GM18909 (cell line): ENCODE results near the gene MRPL53.
A peak's percentile ranks its signal among the peaks of the same experiment; 100 is the strongest.
"Not testable (repeated sequence)": the region's sequence is repeated elsewhere in the genome, so short reads cannot be mapped to it uniquely, and the experiment has no call there.

Experiments used
- ATAC-seq: cut with Tn5 transposase; IDR thresholded peaks from one replicate; pipeline ENCODE4 v1.9.1; 2021; ENCODE audit warnings: mild to moderate bottlenecking; ENCODE audit not compliant: unreplicated experiment, poor library complexity

Gene MRPL53

DNA sequence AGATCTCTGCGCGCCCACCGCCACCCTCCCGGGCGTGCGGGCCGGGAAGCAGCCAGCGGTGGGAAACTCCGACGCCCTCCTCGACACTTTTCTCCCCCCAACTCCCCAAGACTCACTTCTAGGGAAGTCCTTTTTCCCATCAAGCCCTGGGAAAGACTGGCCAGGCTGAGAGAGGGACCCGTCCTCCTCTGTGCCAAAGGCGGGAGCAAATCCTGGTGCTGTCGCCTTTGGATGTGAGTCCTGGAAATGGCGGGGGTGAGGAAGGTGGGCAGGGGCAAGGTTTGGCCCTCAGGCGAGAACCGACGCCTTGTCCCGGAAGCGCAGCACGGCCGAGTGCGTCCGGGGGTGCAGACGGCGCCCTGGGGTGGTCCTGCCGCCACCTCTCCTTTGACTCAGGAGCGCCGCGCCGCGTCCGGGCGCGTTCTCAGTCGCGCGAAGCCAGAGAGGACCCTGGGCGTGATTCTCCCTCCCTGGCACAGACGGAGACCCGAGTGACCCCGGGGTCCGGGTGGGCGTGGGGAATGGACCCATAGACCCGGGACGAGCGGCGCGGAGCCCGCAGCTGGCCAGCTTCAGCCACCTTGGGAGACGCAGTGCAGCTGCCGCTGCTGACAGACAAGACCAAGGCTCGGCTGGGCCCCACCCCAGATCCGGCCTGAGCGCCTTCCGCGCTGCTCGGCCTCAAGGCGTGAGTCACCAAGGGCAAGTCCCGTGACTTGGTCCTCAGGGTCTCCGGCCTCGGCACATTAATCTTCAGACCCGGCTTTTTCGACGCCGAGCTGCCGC is 30.4 kb upstream of the MRPL53 start:
- ATAC-seq: peak; percentile 39

DNA sequence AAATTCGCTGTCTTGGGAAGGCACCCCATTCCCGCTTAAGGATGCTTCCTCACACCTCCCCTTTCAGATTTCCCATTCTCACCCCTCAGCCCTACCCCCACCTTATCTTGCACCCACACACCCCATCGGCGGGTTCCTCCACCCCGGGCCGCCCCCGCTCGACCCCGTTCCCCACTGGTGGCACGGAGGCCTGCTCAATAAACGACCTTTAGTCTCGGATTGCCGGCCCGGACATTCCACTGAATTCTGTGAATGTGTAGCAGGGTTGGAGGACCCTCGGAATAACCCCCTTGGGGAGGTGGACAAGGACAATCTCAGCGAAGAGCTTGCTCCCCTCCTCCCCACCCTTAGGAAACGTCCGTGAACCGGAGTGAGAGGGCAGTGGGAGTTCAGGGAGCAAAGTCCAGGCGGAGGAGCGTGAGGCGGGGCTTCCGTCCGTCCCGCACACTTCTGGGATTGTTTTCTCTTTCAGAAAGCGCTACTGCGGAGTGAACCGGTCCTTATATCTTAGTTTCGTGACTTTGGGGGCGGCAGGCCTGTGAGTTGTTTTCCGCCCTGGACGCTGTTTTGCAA is 29.8 kb upstream of the MRPL53 start:
- ATAC-seq: no peak

DNA sequence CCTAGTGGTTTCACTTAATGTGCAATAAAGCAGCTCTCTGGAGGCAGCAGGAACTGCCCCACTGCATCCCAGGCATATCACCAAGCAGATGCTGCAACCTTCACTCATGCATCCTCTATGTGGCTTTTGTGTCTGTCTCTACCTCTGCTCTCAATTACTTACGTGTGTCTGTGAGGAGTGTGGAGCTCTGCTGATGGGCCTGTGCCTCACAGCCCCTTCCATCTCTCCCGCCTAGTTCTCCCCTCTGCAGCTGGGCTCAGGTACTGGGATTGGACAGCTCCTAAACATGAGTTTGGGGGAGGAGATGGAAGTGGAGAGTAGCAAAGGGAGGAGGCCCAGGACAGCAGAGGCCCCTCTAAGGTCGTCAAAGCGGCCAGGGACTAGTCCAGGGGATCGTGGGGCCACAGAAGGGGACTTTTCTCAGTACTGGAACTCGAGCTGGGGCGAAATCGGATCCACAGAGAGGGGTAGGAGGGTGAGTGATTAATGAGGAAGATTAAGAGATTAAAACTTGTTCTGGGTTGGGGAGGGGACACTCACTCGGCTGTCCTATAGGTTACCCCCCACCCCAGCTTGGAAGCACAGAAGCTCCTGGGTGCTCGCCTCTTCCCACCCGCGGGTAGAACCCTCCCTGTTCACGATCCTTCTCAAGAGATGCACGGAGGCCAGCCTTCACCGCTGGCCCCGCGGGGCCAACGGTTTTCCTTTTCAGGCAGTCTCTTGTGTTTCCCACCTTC is 29.0 kb upstream of the MRPL53 start:
- no peak for ATAC-seq

DNA sequence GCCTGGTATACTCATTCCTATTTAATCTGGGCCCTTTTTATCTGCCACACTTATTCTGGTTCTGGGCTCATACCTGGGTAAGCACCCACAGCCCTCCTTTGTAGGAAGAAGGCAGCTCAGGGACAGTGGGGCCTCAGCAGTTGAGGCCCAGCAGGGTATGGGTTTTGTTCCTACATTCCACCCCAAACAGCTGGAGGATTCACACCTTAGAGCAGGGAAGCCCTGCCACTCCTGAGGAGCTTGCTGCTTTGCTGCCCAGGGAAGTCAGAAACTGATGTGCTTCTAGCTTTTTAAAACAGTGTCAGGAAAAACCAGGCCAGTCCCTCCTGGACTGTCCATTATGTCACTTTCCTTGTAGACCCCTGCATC is 28.1 kb upstream of the MRPL53 start:
- ATAC-seq: no peak

DNA sequence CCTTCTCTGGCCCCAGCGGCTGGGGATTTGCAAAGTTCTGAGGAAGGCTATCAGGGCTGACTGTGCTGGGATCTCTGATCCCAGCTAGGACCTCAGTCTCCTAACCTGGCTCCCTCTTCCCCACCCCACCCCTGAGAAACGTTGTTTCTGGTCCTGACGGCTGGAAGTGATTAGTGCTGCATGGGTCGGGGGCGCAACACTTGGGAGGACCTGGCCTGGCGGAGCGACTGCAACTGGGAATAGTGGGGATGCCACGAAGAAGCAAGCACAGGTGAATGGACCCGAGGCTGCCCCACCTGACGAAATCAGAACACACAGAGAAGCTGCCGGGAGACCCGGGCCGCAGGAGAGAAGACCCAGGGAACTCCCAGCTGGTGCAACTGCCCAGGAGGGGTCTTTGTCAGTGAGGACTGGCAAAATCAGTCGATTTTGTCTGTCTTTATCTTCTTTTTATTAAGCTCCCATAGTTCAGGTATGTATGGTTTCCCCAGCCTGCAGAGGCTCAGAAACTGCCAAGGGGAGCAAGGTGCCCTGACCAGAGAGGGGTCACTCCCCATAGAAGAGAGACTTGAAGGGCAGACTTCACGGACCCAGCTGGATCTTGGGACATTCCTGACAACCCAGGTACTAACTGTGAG is 27.6 kb upstream of the MRPL53 start:
- ATAC-seq: no peak

DNA sequence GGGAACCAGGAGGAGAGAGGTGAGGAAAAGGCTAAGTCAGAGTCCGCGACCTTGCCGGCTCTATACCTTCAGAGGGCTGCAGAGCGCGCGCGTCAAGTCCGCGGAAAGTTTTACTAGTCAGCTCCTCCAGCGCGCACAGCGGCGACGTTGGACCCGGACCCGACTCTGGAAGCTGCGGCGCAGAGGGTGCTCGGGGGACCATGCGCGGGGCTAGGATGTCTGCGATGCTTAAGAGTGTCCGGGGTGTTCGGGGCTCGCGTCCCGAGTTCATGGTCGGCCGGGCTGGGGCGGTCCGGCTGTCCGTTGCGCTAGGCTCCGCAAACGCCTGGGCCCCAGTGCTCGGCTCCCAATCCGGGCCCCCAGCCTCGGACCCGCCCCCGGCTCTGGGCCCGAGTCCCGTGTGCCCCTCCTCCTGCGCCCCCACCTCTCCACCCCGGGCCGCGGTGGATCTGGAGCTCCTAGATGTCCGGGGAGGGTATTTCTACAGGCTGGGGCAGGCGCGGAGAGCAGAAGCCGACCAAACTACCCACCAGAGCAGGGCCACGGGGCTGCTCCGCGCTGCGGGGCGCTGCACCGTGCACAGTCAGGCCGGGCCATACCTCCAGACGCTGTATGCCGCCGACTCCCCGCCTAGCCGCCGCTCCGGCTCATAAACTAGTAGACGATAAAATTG is 26.9 kb upstream of the MRPL53 start, which contains the start of gene LBX2:
LBX2 (minus strand) TSS at position 337 of the 673 bp plus-strand sequence; CDS start at position 271, 66 bp downstream.
- no peak for ATAC-seq

DNA sequence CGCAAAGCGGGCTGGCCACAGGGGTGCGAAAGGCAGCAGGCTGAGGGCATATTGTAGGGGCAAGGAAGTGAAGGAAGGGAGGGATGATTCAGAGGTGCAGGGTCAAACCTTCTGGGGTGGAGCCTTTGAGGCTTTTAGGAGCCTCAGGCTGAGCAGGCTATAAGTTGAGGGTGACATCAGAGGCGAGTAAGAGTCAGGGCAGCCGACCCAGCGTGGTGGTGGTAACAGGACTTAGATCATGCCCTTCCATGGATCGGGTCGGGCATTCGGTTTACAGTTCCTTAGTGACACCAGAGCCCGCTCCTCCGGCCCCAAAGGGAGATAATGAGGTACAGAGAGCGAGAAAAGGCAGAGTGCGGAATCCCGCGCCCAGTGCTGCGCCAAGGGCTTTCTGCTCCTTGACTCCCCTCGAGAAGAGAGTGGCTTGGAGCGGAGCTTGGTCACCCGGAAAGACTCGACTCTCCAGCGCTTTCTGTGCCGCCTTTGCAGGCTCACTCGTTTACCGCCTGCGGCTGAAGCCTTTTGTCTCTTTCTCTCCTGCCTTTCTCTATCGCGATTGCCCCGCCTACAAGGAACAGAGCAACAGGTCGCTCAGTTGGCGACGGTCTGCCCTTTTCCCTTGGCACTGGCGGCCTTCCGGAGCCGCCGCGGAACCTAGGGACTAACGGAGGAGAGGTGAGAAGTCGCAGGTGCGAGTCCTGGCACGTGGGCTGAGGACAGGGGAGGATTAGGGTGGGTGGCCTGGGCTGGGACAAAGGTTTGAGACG is 26.2 kb upstream of the MRPL53 start:
- no peak for ATAC-seq

DNA sequence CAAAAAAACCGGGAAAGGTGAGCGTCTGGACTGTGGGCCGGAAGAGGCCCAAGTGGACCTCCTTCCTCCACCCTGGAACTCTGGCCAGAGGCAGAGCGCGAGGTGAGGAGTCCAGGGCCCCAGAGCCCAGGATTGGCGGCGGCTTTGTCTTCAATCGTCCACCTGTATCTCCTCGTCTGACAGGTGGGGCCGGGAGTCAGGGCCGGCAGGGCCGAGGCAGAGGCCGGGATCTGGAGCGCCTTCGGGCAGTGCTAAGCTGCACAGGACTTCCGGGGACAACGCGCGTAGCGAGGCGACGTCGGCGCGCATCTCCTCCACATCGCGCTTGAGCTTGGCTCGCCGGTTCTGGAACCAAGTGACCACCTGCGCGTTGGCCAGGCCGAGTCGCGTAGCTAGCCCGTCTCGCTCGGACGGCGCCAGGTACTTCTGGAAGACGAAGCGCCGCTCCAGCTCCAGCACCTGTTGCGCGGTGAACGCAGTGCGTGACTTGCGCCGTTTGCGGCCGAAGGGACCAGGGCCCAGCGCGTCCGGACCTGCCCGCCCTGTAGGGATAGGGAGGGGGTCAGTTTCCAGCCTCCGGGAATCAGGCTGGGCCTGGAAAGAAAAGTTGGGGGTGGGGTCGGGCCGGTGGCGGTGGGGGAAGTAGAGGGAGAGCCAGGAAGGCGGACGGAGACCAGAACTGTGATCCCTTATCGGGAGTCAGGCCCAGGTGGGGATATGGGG is 25.5 kb upstream of the MRPL53 start:
- no peak for ATAC-seq

DNA sequence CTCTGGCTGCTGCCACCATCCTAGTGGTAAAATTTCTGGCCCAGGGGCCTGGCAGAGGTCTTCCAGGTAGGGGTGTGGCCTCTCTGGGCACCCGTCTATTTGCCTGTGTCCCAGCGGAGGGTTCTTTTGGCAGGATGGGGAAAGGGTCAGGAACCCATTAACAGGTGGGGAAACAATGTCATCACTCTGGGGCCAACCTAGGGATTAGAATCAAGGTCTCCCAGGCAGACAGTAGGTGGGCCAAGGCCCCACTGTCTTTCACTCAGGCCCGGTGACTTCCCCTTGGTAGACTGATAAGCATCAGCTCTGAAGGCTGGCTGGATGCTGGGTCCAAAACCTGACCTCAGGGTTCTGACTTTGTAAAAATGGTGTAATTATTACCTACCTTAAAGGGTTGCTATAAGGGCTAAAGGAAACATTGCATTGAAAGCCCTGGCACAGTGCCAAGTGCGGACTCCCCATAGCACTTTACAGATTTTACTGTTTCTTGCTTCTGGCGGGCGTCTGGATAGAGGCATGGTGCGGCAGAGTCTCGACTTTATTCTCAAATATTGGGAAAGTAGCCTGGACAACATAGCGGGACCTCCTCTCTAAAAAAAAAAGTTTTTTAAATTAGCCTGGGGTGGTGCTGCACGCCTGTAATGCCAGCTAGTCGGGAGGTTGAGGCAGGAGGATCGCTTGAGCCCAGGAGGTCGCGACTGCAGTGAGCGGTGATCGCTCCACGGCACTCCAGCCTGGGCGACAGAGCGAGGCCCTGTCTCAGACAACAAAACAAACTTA is 24.7 kb upstream of the MRPL53 start:
- no peak for ATAC-seq

DNA sequence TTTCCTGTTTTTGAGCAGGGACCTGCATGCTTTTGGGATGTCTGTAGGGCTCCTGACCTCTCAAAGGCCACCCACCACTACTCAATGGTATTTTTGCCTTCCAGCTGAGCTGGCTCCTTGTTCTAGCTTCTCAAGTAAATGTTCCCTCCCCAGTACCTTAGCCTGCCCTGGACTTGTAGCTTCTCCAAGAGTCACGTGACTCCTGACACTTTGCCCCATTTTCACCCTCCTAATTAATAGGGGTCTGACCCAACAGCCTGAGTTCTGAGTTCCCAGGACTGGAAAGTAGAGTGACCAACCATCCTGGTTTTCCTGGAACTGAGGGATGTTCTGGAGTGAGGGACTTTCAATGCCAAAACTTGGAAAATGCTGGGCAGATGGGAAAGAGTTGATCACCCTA is 23.0 kb upstream of the MRPL53 start:
- ATAC-seq: no peak

DNA sequence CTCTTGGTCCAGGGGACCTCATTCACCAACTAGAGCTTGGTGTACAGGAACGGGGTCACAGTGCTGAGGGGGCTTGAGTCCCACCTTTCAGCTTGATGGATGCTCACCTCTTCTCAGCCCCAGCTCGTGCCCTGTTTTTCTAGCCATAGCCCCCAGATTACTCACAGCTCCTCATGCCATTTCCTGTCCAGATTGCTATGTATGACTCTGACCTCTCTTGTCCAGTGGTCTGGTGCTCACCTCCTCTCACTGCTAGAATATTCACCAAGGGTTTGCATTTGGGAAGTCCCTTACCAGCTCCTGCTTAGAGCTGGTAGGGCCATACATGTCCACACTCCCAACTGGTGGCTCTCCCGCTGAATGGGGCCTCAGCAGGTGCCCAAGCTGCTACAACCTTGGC is 21.1 kb upstream of the MRPL53 start:
- no peak for ATAC-seq

DNA sequence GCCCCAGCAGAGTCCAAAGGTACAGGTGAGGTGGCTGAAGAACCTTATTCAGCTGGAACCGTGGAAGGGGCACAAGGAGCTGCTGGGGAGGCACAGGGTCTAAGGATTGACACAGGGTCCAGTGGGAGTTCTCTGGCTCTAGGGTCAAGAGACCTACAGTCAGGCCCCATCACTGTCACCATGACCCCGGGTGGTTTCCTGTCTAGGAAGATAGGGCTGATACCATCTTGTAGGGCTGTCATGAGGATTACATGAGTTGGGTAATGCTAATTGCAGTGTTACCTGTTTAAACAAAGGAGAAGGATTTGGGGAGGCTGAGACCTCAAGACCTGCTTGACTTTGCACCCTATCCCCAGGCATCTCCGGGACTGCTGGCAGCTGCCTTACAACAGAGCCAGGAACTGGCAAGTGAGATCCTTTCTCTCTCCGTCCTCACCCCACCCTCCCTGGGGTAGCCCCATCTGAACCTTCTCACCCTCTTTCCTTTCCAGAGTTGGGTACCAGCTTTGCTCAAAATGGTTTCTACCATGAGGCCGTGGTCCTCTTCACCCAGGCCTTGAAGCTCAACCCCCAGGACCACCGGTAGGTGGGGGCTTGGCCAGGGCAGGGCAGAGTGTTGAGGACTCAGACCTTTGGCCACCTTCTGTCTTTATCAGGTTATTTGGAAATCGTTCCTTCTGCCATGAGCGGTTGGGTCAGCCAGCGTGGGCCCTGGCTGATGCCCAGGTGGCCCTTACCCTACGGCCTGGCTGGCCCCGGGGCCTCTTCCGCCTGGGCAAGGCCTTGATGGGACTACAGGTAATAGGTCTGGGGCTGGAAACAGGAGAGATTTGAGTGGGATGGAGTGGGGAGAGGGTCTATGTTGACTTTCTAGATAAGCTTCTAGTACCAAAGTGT is 19.4 kb upstream of the MRPL53 start:
- no peak for ATAC-seq

DNA sequence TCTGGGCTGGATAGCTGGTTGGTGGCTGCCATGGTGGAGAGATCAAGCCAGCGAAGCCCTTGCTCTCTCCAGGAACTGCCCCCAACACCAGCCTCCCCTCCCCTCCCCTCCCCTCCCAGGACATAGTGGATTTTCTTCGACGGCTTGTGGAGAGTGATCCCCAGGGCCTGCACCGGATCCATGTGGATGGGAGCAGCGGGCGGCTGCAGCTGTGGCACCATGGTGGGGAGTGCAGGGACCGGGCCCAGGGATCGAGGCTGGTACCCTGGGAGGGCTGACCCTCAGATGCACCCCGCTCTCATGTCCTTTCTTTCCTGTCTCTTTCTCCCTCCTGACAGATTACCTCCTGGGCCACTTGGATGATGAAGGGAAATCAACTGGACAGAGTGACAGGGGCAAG is 17.4 kb upstream of the MRPL53 start:
- ATAC-seq: no peak

DNA sequence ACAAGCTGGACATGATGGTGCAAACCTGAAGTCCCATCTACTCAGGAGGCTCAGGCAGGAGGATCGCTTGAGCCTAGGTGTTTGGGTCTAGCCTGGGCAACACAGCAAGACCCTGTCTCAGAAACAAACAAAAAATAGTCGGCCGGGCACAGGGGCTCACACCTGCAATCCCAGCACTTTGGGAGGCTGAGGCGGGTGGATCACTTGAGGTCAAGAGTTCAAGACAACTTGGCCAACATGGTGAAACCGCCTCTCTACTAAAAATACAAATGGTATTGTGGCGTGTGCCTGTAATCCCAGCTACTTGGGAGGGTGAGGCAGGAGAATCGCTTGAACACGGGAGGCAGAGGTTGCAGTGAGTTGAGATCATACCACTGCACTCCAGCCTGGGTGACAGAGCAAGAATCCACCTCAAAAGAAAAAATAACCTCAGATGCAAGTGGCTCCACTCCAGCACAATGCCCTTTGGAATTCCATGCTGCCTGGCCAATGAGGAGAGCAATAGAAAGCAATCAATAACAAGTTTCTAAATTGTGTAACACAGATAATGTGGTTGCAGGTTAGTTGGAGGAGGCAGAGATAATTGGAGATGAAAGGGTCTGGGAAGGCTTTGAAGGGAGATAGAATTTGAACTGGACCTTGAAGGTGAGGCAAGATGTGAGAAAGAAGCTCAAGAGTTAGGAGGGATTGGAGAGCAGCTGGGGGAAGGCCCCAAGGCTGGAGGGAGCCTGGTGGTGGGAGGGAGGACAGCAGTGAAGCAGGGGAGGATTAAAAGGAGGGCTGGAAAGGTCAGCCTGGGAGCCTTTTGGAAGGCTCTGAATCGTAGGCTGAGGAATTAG is 16.4 kb upstream of the MRPL53 start:
- no peak for ATAC-seq

DNA sequence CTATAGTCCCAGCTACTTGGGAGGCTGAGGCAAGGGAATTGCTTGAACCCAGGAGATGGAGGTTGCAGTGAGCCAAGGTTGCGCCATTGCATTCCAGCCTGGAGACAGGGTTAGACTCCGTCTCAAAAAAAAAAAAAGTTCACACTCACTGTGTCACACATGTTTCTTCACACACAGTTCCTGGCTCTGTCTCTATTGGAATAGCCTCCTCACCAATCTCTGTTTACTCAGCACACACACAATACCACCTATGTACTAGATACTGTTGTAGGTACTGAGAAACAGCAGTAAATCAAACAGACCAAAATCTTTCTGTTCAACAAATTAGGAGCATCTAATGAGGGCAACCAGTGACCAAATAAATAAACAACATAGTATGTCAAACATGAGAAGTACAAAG is 13.7 kb upstream of the MRPL53 start:
- ATAC-seq: no peak

DNA sequence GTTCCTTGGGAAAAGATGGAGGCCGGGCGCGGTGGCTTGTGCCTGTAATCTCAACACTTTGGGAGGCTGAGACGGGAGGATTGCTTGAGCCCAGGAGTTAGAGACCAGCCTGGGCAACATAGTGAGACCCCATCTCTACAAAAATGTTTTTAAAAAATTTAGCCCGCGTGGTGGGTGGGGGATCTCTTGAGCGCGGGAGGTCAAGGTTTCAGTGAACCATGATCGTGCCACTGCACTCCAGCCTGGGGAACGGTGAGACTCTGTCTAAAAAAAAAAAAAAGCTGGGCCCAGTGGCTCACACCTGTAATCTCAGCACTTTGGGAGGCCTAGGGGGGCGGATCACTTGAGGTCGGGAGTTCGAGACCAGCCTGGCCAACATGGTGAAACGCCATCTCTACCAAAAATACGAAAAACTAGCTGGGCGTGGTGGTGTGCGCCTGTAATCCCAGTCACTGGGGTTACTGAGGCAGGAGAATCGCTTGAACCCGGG is 11.2 kb upstream of the MRPL53 start:
- not testable (repeated sequence) for ATAC-seq
